Mammary epithelial cell (primary cell): ENCODE measurements around the gene MAD1L1.

Experiments used
- EZH2 ChIP-seq: IDR thresholded peaks from 2 replicates; pipeline ENCODE4 v1.6.1; 2012; ENCODE audit warnings: low read length, inconsistent platforms, borderline replicate concordance
- TF ChIP-seq, protein P1 (sequence below), 2 donors: IDR thresholded peaks in 1 of 2; conservative IDR thresholded peaks in 1 of 2; 2 replicates each; pipeline ENCODE4 v1.5.1; 2011 to 2012; ENCODE audit warnings: inconsistent platforms in 2 of 2, low read length in 2 of 2, mild to moderate bottlenecking in 2 of 2, control low read depth in 1 of 2, low read depth in 1 of 2; ENCODE audit not compliant: insufficient read depth in 1 of 2; ENCODE audit errors: extremely low read depth in 1 of 2

GRCh38 chr7:1920881-1921280 lies 311.9 kb downstream of the MAD1L1 start:
- TF ChIP-seq, protein P1, sequence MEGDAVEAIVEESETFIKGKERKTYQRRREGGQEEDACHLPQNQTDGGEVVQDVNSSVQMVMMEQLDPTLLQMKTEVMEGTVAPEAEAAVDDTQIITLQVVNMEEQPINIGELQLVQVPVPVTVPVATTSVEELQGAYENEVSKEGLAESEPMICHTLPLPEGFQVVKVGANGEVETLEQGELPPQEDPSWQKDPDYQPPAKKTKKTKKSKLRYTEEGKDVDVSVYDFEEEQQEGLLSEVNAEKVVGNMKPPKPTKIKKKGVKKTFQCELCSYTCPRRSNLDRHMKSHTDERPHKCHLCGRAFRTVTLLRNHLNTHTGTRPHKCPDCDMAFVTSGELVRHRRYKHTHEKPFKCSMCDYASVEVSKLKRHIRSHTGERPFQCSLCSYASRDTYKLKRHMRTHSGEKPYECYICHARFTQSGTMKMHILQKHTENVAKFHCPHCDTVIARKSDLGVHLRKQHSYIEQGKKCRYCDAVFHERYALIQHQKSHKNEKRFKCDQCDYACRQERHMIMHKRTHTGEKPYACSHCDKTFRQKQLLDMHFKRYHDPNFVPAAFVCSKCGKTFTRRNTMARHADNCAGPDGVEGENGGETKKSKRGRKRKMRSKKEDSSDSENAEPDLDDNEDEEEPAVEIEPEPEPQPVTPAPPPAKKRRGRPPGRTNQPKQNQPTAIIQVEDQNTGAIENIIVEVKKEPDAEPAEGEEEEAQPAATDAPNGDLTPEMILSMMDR (conservative IDR thresholded peaks at IDR 0.05 in 1 of 2, IDR thresholded peaks at IDR 0.05 in 1 of 2; ENCODE audit: extremely low read depth in 1 of 2, insufficient read depth in 1 of 2, low read depth in 1 of 2, low read length in 2 of 2) = no peak
- no peak for TF ChIP-seq EZH2
